GM18499 (cell line): ENCODE measurements around the gene DENND1A.
"Not testable (repeated sequence)": the region's sequence is repeated elsewhere in the genome, so short reads cannot be mapped to it uniquely, and the experiment has no call there.

Experiments
- ATAC-seq: cut with Tn5 transposase; IDR thresholded peaks from one replicate; pipeline ENCODE4 v1.9.1; 2021; ENCODE audit warnings: moderate number of reproducible peaks; ENCODE audit not compliant: insufficient read depth, unreplicated experiment

The DENND1A gene

GRCh38 chr9:123637606-123637944, 292.4 kb downstream of the DENND1A start:
- ATAC-seq: no peak

DNA sequence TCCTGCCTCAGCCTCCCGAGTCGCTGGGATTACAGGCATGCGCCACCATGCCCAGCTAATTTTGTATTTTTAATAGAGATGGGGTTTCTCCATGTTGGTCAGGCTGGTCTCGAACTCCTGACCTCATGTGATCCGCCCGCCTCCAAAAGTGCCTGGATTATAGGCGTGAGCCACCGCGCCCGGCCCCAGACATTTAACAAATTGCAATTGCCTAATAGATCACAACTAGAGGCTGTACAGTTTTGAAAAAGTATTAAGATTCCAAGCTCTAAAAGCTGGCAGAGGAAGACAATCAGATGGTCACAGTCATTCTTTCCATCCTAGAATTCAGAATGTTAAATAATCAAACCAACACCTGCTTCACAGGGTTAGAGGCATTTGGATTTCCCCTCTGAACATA, 293.1 kb downstream of the DENND1A start:
- ATAC-seq: not testable (repeated sequence)

GRCh38 chr9:123631862-123632261, 298.1 kb downstream of the DENND1A start:
- no peak for ATAC-seq

DNA sequence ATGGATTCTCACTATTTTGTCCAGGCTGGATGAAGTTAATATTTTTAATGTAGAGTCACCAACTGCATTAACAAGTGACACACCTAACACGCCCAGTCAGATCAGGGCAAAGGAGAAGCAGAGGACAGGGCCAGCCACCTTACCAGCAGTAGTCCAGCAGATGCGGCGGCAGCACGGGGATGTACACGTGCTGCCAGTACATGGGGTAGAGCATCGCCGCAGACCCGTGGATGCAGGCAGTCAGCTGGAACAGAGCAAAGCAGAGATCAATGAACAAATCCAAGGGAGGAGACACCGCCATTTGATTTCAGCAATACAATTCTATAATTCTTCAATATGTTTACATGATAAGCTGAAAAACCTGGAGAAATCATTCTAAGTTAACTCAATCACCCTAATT, 299.7 kb downstream of the DENND1A start:
- ATAC-seq: no peak

- no peak for ATAC-seq
Measured at GRCh38 chr9:123629531-123629930, 300.4 kb downstream of the DENND1A start.

GRCh38 chr9:123622711-123623241, 307.1 kb downstream of the DENND1A start:
- ATAC-seq: no peak

- no peak for ATAC-seq
Measured at GRCh38 chr9:123620239-123620638, 309.7 kb downstream of the DENND1A start.

GRCh38 chr9:123617952-123618678, 311.8 kb downstream of the DENND1A start:
- no peak for ATAC-seq

- ATAC-seq: no peak
Measured at GRCh38 chr9:123617286-123617685, 312.6 kb downstream of the DENND1A start.

GRCh38 chr9:123616707-123617106, 313.2 kb downstream of the DENND1A start:
- no peak for ATAC-seq

DNA sequence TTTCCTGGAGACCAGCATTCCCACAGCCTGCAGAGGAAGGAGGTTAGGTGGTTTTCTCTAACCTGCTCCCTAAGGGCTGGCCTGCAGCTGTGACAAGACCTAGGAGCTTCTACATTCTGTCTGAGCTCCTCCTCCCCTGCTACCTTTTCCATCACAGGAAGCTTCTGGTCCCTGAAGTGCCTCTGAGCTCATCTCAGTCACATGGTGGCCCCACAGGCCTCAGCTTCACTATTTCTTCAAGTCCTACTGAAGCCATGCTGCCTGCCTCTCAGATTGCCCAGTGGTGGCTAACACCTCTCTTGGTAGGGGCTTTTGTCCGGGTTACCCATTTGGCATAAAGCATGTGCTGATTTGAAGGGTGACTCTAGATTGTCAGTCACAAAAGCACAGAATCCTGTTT, 314.5 kb downstream of the DENND1A start:
- ATAC-seq: no peak

- no peak for ATAC-seq
Measured at GRCh38 chr9:123614306-123615263, 315.3 kb downstream of the DENND1A start.

DNA sequence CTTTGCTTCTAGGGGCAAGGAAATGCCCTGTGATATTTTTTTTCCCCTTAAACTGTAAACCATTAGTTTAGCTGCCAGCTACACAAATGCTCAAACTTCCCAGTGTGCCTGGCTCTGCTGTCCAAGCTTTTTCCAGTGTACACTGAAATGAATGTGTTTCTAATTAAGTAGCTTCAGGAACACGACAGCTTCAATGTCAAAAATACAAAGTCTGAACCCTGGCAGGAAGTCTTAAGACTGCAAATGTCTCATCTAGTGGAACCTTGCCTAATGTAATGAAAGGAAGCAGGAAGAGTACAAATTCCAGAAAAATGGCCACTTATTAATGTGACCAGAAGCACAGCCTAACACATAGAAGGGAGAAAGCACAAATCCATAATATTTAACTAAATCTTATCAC, 318.7 kb downstream of the DENND1A start:
- no peak for ATAC-seq

DNA sequence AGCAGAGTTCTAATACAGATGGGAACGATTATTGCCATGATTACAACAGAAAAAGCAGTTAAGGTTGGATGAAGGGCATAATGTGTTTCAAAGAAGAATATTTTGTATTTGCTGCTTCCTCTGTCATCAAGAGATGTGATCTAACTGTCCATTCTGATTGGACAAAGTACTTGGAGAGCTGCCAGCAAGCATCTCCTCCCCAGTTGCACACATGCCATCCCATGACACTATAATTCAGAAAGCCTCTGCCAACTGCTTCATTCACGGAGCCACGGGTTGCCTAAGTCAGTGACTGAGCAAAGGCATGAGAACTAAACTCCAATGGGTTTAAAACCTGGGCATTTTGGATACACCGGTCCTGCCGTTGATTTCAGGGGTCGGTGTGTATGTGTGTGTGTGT, 320.1 kb downstream of the DENND1A start:
- no peak for ATAC-seq

- ATAC-seq: peak; percentile 76
Measured at GRCh38 chr9:123608104-123608503, 321.8 kb downstream of the DENND1A start.

DNA sequence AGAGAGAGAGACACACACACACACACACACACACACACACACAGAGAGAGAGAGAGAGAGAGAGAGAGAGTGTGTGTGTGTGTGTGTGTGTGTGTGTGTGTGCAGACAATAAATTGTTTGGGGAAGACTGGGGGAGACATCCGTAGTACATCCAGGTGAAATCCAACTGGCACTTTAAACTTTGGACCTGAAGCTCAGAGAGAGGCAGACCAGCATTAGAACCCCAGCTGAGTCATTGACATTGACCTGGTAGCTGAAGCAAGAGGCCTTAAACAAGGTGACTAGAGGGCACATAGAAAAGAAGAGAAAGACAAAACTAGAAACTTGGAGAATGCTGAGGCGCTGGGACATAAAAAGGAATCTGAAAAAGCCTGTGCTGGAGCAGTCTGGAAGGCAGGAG, 322.4 kb downstream of the DENND1A start:
- ATAC-seq: no peak

DNA sequence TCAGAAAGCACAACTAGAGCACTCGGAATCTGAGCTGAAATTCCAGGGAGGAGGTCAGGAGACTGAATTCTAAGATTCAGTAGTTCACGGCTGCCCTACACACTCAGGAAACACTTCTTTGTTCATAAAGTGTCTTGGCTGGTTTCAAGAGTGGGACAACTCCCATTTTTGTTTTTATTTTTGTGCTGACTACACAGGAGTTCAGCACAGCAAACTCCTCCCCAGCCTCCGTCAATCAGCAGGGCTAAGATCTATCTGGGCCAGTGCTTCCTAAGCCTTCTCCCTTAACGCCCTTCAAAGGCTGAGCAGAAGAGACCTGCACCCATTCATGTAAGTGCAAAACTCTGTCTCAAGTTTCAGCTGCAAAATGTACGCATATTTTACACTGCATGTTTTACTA, 323.8 kb downstream of the DENND1A start:
- ATAC-seq: no peak

DNA sequence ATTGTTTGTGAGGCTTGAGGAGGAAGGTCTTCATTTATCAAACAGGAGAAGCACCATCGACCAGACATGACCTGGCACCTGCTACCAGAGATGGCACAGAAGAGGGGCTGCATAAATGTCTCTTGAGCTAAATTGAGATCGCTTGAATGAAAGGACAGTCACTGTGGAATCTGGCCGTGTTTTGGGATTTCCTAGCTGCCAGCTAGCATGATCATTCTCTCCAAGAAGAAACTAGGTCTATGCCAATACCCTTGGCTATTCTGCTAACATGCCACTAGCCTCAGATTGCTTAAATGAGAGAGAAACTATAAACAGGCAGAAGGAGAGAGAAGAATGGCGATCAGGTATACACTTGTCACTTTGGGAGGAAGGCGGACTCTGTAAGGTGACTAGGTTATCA, 324.6 kb downstream of the DENND1A start:
- ATAC-seq: no peak

DNA sequence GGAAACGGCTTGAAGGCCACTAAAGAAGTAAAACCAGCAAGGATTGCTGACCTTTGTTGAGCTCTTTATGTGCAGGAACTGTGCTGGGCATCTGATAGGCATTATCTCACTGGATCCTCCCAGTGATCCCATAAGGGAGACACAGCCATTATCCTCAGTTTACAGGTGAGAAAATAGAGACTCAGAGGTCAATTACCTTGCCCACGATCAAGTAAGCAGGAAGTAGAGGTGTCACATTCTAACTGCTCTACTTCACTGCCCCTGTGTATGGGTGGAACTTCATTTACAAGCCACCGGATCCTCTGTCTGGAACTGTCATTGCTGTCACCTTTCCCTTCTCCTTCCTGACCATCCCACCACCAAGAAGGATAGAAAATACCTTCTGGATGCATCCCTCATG, 325.1 kb downstream of the DENND1A start:
- no peak for ATAC-seq

- no peak for ATAC-seq
Measured at GRCh38 chr9:123601828-123602227, 328.1 kb downstream of the DENND1A start.

- ATAC-seq: no peak
Measured at GRCh38 chr9:123599781-123600180, 330.1 kb downstream of the DENND1A start.
